ENCODE measurements around the gene NSRP1.
"Not testable (repeated sequence)": the region's sequence is repeated elsewhere in the genome, so short reads cannot be mapped to it uniquely, and the experiment has no call there.

NSRP1 gene

GRCh38 chr17:30188211-30188939 lies 71.8 kb downstream of the NSRP1 start:
- DNase-seq, result no peak

GRCh38 chr17:30191072-30191471 lies 74.5 kb downstream of the NSRP1 start:
- no peak for DNase-seq

- no peak for DNase-seq
These were observed 79.9 kb downstream of the NSRP1 start for GRCh38 chr17:30196504-30196903.

GRCh38 chr17:30197416-30197815 lies 80.8 kb downstream of the NSRP1 start:
- DNase-seq, result no peak

- DNase-seq, result no peak
These were observed 83.0 kb downstream of the NSRP1 start for GRCh38 chr17:30199600-30199999.

- DNase-seq, result no peak
These were observed 83.5 kb downstream of the NSRP1 start for GRCh38 chr17:30200106-30200505.

GRCh38 chr17:30200656-30201055 lies 84.0 kb downstream of the NSRP1 start:
- DNase-seq, result not testable (repeated sequence)

GRCh38 chr17:30203471-30203981 lies 86.9 kb downstream of the NSRP1 start:
- no peak for DNase-seq

- DNase-seq, result no peak
These were observed 91.0 kb downstream of the NSRP1 start for GRCh38 chr17:30207655-30208054.

- no peak for DNase-seq
These were observed 91.6 kb downstream of the NSRP1 start for GRCh38 chr17:30208214-30208613.

GRCh38 chr17:30209930-30210329 lies 93.3 kb downstream of the NSRP1 start:
- no peak for DNase-seq

GRCh38 chr17:30210366-30210765 lies 93.8 kb downstream of the NSRP1 start:
- DNase-seq, result no peak

- no peak for DNase-seq
These were observed 94.3 kb downstream of the NSRP1 start for GRCh38 chr17:30210901-30211300.

- DNase-seq, result no peak
These were observed 94.8 kb downstream of the NSRP1 start for GRCh38 chr17:30211371-30211770.

GRCh38 chr17:30212750-30213149 lies 96.1 kb downstream of the NSRP1 start:
- DNase-seq, result no peak

- DNase-seq, result no peak
These were observed 100.4 kb downstream of the NSRP1 start for GRCh38 chr17:30217054-30217453.

GRCh38 chr17:30217746-30218245 lies 101.2 kb downstream of the NSRP1 start:
- DNase-seq, result no peak

- DNase-seq, result no peak
These were observed 102.2 kb downstream of the NSRP1 start for GRCh38 chr17:30218799-30219198.

GRCh38 chr17:30219315-30219714 lies 102.7 kb downstream of the NSRP1 start:
- DNase-seq, result no peak

- no peak for DNase-seq
These were observed 103.2 kb downstream of the NSRP1 start for GRCh38 chr17:30219833-30220232.

- DNase-seq, result no peak
These were observed 103.8 kb downstream of the NSRP1 start for GRCh38 chr17:30220414-30220813.

GRCh38 chr17:30221346-30221745 lies 104.7 kb downstream of the NSRP1 start:
- DNase-seq, result no peak

GRCh38 chr17:30222251-30222650 lies 105.6 kb downstream of the NSRP1 start:
- DNase-seq, result no peak

- no peak for DNase-seq
These were observed 106.1 kb downstream of the NSRP1 start for GRCh38 chr17:30222721-30223175.

Data from DMS53 (cell line).